ENCODE data around the gene CELSR2.
A peak's percentile ranks its signal among the peaks of the same experiment; 100 is the strongest.
"Not testable (repeated sequence)": the region's sequence is repeated elsewhere in the genome, so short reads cannot be mapped to it uniquely, and the experiment has no call there.

CELSR2 gene

GRCh38 chr1:109279615-109280278, 30.4 kb downstream of the CELSR2 start:
- DNase-seq = no peak

GRCh38 chr1:109280862-109281261, 31.5 kb downstream of the CELSR2 start:
- DNase-seq = no peak

- DNase-seq = no peak
Measured at GRCh38 chr1:109281680-109282496, 32.5 kb downstream of the CELSR2 start.

DNA sequence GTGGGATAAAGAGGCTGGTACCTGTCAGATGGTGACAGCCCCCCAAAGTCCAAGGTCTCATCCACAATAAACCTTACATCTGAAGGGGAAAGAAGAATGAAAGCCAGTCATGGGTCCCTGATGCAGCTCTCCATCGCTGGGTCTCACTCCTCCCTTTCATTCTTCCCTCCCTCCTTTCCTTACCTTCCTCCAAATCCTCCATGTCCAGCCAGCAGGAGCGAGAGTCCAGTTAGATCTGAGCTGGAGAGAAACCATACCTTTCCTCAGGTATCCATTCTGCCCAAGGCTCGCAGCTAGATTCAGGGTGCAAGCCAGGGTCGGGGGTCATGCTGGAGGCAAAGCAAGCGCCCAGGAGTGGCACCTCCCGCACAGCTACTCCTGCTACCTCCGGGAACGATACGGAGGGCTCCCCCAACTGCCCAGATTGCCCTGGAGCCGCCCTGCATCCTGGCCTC, 33.2 kb downstream of the CELSR2 start:
- no peak for DNase-seq

- DNase-seq = peak; percentile 97
Measured at GRCh38 chr1:109282952-109283747, 33.8 kb downstream of the CELSR2 start, which contains the start of gene PSRC1. PSRC1 (minus strand) TSS chr1:109283145.

GRCh38 chr1:109283748-109284600, 34.6 kb downstream of the CELSR2 start:
- DNase-seq = no peak

DNA sequence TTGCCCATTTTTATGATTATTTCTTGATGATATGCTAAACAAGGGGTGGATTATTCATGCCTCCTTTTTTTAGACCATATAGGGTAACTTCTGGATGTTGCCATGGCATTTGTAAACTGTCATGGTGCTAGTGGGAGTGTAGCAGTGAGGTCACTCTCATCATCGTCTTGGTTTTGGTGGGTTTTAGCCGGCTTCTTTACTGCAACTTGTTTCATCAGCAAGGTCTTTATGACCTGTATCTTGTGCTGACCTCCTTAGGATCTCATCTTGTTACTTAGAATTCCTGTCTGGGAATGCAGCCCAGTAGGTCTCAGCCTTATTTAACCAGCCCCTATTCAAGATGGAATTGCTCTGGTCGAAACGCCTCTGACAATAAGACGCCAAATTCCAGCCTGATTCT, 37.4 kb downstream of the CELSR2 start:
- not testable (repeated sequence) for DNase-seq

GRCh38 chr1:109290137-109290536, 40.8 kb downstream of the CELSR2 start:
- DNase-seq = no peak

- DNase-seq = no peak
Measured at GRCh38 chr1:109290998-109291397, 41.7 kb downstream of the CELSR2 start.

DNA sequence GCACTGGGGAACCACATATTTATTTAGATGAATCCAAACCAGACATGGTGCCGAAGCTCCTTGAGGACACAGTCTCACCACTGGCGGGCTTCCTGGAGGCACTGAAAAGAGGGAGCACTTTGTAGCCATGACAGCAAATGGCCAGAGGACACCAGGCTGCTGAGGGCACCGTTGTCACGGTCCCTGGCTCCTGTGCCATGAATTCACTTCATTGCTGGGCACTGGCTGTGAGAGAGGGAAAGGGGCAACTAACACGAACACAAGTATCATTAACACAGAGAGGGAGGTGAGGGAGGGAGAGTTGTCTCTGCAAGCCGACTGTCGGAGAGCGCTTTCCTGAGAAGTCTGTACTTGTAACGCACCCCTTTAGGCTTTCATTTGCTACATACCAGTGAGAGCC, 43.0 kb downstream of the CELSR2 start:
- no peak for DNase-seq

- no peak for DNase-seq
Measured at GRCh38 chr1:109293026-109293425, 43.7 kb downstream of the CELSR2 start.

GRCh38 chr1:109294481-109294880, 45.1 kb downstream of the CELSR2 start:
- no peak for DNase-seq

DNA sequence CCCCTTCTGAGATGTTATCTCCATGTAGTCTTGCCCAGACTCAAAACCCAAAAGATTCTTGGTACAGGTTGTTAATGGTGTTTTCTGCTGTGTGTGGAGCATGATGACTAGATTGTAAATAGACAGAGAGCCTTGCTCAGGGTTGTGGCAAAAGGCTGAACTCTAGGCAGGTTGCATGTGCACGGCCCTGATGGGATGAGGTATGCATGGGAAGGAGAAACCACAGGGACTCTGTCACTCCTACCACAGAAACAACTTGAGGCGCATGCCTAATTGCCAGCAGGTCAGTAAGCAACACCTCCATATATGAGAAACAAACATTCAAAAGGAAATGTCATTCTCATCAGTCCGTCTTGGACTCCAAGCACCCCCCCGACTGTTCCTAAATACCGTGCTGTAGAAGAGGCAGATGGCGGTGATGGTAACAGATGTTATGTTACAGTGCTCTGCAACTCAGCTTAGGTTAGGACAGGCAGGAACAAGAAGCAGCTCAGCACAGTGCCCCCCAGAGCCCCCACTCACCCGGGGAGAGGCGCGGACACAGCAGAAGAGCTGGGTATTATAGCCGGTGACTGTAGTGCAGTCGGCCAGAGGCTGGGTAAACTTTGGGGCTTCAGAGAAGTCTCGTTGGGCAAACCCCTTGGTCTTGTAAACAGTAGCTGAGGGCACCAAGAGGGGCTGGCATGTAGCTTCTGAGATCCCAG, 46.5 kb downstream of the CELSR2 start:
- no peak for DNase-seq

DNA sequence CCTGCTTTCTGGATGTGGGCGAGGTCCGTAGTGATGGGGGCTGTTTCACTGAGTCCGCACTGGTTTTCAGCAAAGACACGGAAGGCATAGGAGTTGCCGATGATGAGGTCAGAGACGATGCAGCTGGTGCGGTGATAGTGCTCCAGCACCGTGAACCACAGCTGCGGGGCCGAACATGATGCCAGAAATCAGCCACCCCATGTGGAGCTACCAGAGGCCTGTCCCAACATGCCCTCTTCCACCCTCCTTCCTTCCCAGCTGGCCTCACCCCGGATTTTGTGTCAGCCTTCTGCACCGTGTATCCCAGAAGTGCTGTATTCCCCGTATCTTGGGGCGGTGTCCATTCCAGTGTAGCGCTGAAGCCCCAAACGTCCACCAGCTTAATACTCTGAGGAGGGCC, 47.4 kb downstream of the CELSR2 start:
- DNase-seq = no peak

GRCh38 chr1:109298666-109299557, 49.6 kb downstream of the CELSR2 start:
- peak; percentile 94 for DNase-seq

DNA sequence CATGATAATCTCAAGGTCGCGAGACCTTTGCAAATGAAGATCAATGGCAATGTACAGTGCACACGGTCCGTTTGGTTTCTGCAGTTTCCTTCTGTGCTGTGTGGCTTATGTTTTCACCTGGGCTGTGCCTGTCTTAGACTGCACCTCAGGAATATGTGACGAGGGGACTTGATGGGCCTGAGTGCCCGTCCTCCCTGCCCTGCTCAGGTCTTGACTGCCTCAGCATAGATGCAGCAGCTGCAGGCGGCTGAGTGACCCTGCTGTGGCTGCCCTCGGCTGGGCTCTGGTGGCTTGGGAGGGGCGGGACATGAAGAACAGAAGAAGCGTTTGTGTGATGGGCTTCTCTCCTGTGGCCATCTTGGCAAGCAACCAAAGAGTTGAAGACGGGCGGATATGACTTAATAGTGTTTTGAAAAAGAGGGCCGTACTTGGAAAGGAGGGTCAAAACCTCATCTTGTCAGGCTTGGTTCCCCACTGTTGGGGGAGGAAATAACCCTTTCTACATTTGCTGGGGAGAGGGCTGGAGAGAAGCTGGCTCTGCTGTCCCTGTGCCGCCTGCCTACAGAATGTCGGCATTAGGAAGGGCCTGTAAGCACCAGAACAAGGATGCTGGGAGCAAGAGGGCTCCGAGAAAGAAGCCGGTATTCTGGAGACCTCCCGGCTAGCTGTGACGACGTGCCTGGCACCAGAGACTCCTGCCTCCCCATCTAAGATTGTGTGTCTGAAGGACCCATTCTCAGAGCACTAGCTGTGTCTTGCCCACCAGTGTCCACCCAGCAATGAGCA, 50.4 kb downstream of the CELSR2 start:
- DNase-seq = peak; percentile 76

- no peak for DNase-seq
Measured at GRCh38 chr1:109300650-109301151, 51.4 kb downstream of the CELSR2 start.

- DNase-seq = no peak
Measured at GRCh38 chr1:109301874-109302273, 52.5 kb downstream of the CELSR2 start.

DNA sequence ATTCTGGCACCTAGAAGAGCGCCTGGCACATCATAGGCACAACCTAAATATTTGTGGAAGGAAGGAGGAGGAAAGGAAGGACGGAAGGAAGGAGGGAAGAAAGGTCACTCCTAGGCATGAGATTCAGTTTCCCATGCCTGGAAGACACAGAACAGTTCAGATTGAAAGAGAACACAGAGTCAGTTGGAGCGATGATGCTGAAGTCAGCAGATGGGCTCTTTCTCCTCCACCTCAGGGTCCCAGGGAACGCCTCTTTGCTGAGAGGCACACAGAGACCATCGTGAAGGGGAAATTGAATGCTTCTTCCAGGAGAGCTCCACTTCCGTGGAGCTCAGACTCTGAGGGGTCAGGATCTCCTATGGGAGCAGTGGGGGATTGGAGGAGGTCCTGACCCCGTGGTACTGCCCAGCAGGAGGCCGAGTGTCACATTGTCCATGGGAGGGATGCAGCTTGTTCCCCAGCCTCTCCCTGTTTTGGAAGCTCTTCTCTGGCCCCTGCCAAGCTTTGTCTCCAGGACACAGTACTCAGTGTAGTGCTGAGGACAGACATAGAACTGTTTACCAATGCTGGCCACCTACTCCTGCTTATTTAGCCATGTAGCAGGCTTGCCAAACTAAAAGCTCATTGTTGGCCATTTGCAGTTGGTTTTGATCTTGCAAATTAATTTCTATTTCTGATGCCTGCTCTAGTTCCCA, 55.0 kb downstream of the CELSR2 start:
- DNase-seq = no peak
